Memory B cell (primary cell): ENCODE results near the gene FHOD1.
A peak's percentile ranks its signal among the peaks of the same experiment; 100 is the strongest.

Experiments used
- ATAC-seq: fragments of 150-1000 bp; cut with Tn5 transposase; 2 replicates; pipeline ENCODE4 v1.10.0; 2021; ENCODE audit warnings: low read depth, mild to moderate bottlenecking, moderate library complexity
- DNase-seq, 2 donors: peaks; one replicate each; pipeline ENCODE4 v3.0.0; 2022; ENCODE audit warnings: low spot score in 2 of 2
- H3K27ac Mint-ChIP-seq: one replicate; pipeline ENCODE4 v1.8.0; 2022; ENCODE audit warnings: mild to moderate bottlenecking, moderate library complexity, mixed read lengths
- H3K27me3 Mint-ChIP-seq: one replicate; pipeline ENCODE4 v1.8.0; 2022; ENCODE audit warnings: mixed read lengths
- H3K36me3 Mint-ChIP-seq: one replicate; pipeline ENCODE4 v1.8.0; 2022; ENCODE audit warnings: mild to moderate bottlenecking, mixed read lengths
- H3K4me1 Mint-ChIP-seq: one replicate; pipeline ENCODE4 v1.8.0; 2022; ENCODE audit warnings: mixed read lengths
- H3K4me3 Mint-ChIP-seq: one replicate; pipeline ENCODE4 v1.8.0; 2022; ENCODE audit warnings: mild to moderate bottlenecking, moderate library complexity, mixed read lengths
- H3K9me3 Mint-ChIP-seq: one replicate; pipeline ENCODE4 v1.8.0; 2022; ENCODE audit warnings: mixed read lengths

Gene FHOD1

GRCh38 chr16:67247192-67248072 lies at the start of gene FHOD1:
TSS of gene FHOD1 (minus strand) at chr16:67247481. CDS start at chr16:67247410, 71 bp downstream.
- H3K36me3 Mint-ChIP-seq, result no peaks in the 10 kb centered on the region
- H3K27me3 Mint-ChIP-seq, result peaks cover 11% of the 10 kb centered on the region
- DNase-seq, result peak; percentile 98 to 100
- peaks cover 35% of the 10 kb centered on the region for H3K4me1 Mint-ChIP-seq
- peak; percentile 73 for ATAC-seq
- H3K4me3 Mint-ChIP-seq, result peak within 1 kb of the TSS; percentile 81
- no peaks in the 10 kb centered on the region for H3K9me3 Mint-ChIP-seq
- peak within 1 kb of the TSS; percentile 68 for H3K27ac Mint-ChIP-seq

- ATAC-seq, result no peak
- no peak overlapping the region for H3K4me3 Mint-ChIP-seq
- H3K36me3 Mint-ChIP-seq, result no peaks in the 10 kb centered on the region
- DNase-seq, result no peak
- H3K9me3 Mint-ChIP-seq, result no peaks in the 10 kb centered on the region
- no peak overlapping the region for H3K27ac Mint-ChIP-seq
- no peaks in the 10 kb centered on the region for H3K4me1 Mint-ChIP-seq
- peaks cover 9% of the 10 kb centered on the region for H3K27me3 Mint-ChIP-seq
These were observed 49.1 kb upstream of the FHOD1 start for GRCh38 chr16:67296420-67296819.

- H3K27me3 Mint-ChIP-seq, result peaks cover 6% of the 10 kb centered on the region
- ATAC-seq (no peak), DNase-seq (no peak)
- H3K4me1 Mint-ChIP-seq, result no peaks in the 10 kb centered on the region
- no peak overlapping the region for H3K27ac Mint-ChIP-seq
- H3K9me3 Mint-ChIP-seq, result no peaks in the 10 kb centered on the region
- H3K4me3 Mint-ChIP-seq, result no peak overlapping the region
- no peaks in the 10 kb centered on the region for H3K36me3 Mint-ChIP-seq
These were observed 47.7 kb upstream of the FHOD1 start for GRCh38 chr16:67294938-67295361.

GRCh38 chr16:67294171-67294757 lies 47.0 kb upstream of the FHOD1 start:
- no peaks in the 10 kb centered on the region for H3K36me3 Mint-ChIP-seq
- H3K27ac Mint-ChIP-seq, result no peak overlapping the region
- ATAC-seq (no peak), DNase-seq (no peak)
- H3K4me1 Mint-ChIP-seq, result no peaks in the 10 kb centered on the region
- no peaks in the 10 kb centered on the region for H3K9me3 Mint-ChIP-seq
- no peak overlapping the region for H3K4me3 Mint-ChIP-seq
- H3K27me3 Mint-ChIP-seq, result peaks cover 6% of the 10 kb centered on the region

GRCh38 chr16:67291461-67291860 lies 44.2 kb upstream of the FHOD1 start:
- DNase-seq (no peak), ATAC-seq (no peak)
- no peak overlapping the region for H3K4me3 Mint-ChIP-seq
- H3K27me3 Mint-ChIP-seq, result no peaks in the 10 kb centered on the region
- H3K9me3 Mint-ChIP-seq, result no peaks in the 10 kb centered on the region
- no peak overlapping the region for H3K27ac Mint-ChIP-seq
- H3K4me1 Mint-ChIP-seq, result no peaks in the 10 kb centered on the region
- no peaks in the 10 kb centered on the region for H3K36me3 Mint-ChIP-seq

GRCh38 chr16:67287960-67288359 lies 40.7 kb upstream of the FHOD1 start:
- H3K36me3 Mint-ChIP-seq, result no peaks in the 10 kb centered on the region
- H3K9me3 Mint-ChIP-seq, result no peaks in the 10 kb centered on the region
- H3K4me3 Mint-ChIP-seq, result no peak overlapping the region
- H3K4me1 Mint-ChIP-seq, result no peaks in the 10 kb centered on the region
- ATAC-seq (no peak), DNase-seq (no peak)
- no peaks in the 10 kb centered on the region for H3K27me3 Mint-ChIP-seq
- H3K27ac Mint-ChIP-seq, result no peak overlapping the region

- no peak overlapping the region for H3K4me3 Mint-ChIP-seq
- ATAC-seq (no peak), DNase-seq (no peak)
- H3K9me3 Mint-ChIP-seq, result no peaks in the 10 kb centered on the region
- no peaks in the 10 kb centered on the region for H3K4me1 Mint-ChIP-seq
- no peak overlapping the region for H3K27ac Mint-ChIP-seq
- no peaks in the 10 kb centered on the region for H3K27me3 Mint-ChIP-seq
- no peaks in the 10 kb centered on the region for H3K36me3 Mint-ChIP-seq
These were observed 39.4 kb upstream of the FHOD1 start for GRCh38 chr16:67286441-67287235.

- H3K27me3 Mint-ChIP-seq, result no peaks in the 10 kb centered on the region
- H3K36me3 Mint-ChIP-seq, result no peaks in the 10 kb centered on the region
- no peak overlapping the region for H3K27ac Mint-ChIP-seq
- H3K4me1 Mint-ChIP-seq, result no peaks in the 10 kb centered on the region
- no peak for DNase-seq
- peak; percentile 43 for ATAC-seq
- no peak overlapping the region for H3K4me3 Mint-ChIP-seq
- no peaks in the 10 kb centered on the region for H3K9me3 Mint-ChIP-seq
These were observed 37.7 kb upstream of the FHOD1 start for GRCh38 chr16:67284699-67285646.

- ATAC-seq (no peak), DNase-seq (no peak)
- H3K4me3 Mint-ChIP-seq, result no peak overlapping the region
- H3K9me3 Mint-ChIP-seq, result no peaks in the 10 kb centered on the region
- H3K36me3 Mint-ChIP-seq, result no peaks in the 10 kb centered on the region
- H3K4me1 Mint-ChIP-seq, result no peaks in the 10 kb centered on the region
- H3K27ac Mint-ChIP-seq, result peak overlapping the region; percentile 0
- no peaks in the 10 kb centered on the region for H3K27me3 Mint-ChIP-seq
These were observed 36.7 kb upstream of the FHOD1 start for GRCh38 chr16:67283826-67284555.

- H3K27ac Mint-ChIP-seq, result no peak overlapping the region
- no peak overlapping the region for H3K4me3 Mint-ChIP-seq
- H3K4me1 Mint-ChIP-seq, result no peaks in the 10 kb centered on the region
- H3K9me3 Mint-ChIP-seq, result no peaks in the 10 kb centered on the region
- no peaks in the 10 kb centered on the region for H3K36me3 Mint-ChIP-seq
- ATAC-seq (no peak), DNase-seq (no peak)
- H3K27me3 Mint-ChIP-seq, result no peaks in the 10 kb centered on the region
These were observed 36.0 kb upstream of the FHOD1 start for GRCh38 chr16:67283039-67283825.

GRCh38 chr16:67282447-67282805 lies 35.1 kb upstream of the FHOD1 start:
- Mint-ChIP-seq H3K36me3 (no peaks in the 10 kb centered on the region), H3K4me1 (no peaks in the 10 kb centered on the region), H3K9me3 (no peaks in the 10 kb centered on the region), H3K27me3 (no peaks in the 10 kb centered on the region), H3K4me3 (no peak overlapping the region), H3K27ac (no peak overlapping the region)
- ATAC-seq (no peak), DNase-seq (no peak)
